ENCODE results near the gene ESRP2. TPM values are rescaled to one million over a fixed set of nuclear protein-coding genes. Genes with fewer than 3 reads are reported as not detected.

The ESRP2 gene
- total and polyA plus RNA-seq, 2 donors (not counting 3 experiments of a cell fraction or from before 2014, with no cell fraction given), result 0.57 to 0.66 TPM

GRCh38 chr16:68264128-68265077, 28.5 kb upstream of the ESRP2 start, which contains the start of gene SLC7A6:
SLC7A6 (plus strand) TSS chr16:68264526; CDS start chr16:68274727, 10,201 bp downstream.
- peak within 1 kb of the TSS; percentile 79 for H3K4me2 ChIP-seq (ENCODE audit: insufficient read depth, low read length)
- peak within 1 kb of the TSS; percentile 91 for H3K9ac ChIP-seq (replicated peaks; ENCODE audit: extremely low read depth, insufficient read depth, low read length)
- TF ChIP-seq CTCF (IDR thresholded peaks at IDR 0.05; ENCODE audit: extremely low read depth in 1 of 2, insufficient read depth in 1 of 2, low read depth in 1 of 2, low read length in 2 of 2), result peak; percentile 81 to 84
- peak; percentile 79 for TF ChIP-seq POLR2AphosphoS5 (IDR thresholded peaks at IDR 0.05; ENCODE audit: insufficient read depth, low read depth, low read length)
- TF ChIP-seq MAX (IDR thresholded peaks at IDR 0.05; ENCODE audit: insufficient read depth, insufficient read length), result no peak
- no peak for TF ChIP-seq GATA2 (IDR thresholded peaks at IDR 0.05; ENCODE audit: insufficient read depth, insufficient read length, low read depth, low read length)
- TF ChIP-seq POLR2A (IDR thresholded peaks at IDR 0.05; ENCODE audit: low read depth, low read length), result peak; percentile 68
- no peak for TF ChIP-seq EZH2 (IDR thresholded peaks at IDR 0.05; ENCODE audit: borderline replicate concordance, low read depth, low read length, severe bottlenecking)
- peak within 1 kb of the TSS; percentile 44 to 69 (median 66) for H3K4me3 ChIP-seq (replicated peaks in 1 of 3; ENCODE audit: insufficient read depth in 1 of 3, low read depth in 1 of 3, low read length in 3 of 3)
- dilution Hi-C loops (cut with MboI; ENCODE audit: extremely low pct_ligation_motif_present, low sequenced_read_pairs), result no loop called here
- CTCF ChIA-PET, result interaction anchor here (0.7 to 6.3 kb wide), 23 partner anchors 8 to 170 kb away, joined by 3 to 212 read pairs (median 9); partner anchors contain the start of genes ESRP2, PLA2G15, PRMT7 and SLC7A6OS
- H3K36me3 ChIP-seq (ENCODE audit: control insufficient read depth in 2 of 2, extremely low read depth in 1 of 2, insufficient read depth in 2 of 2, low read length in 2 of 2), result peaks cover 0 to 11% of the 10 kb centered on the region in 2 experiments
- peak within 1 kb of the TSS; percentile 83 for H2AFZ ChIP-seq (ENCODE audit: low read depth, low read length)
- peaks cover 25% of the 10 kb centered on the region for H3K4me1 ChIP-seq (ENCODE audit: control insufficient read depth, extremely low read depth, insufficient read depth, low read length)
- no TSS peak for BruUV-seq (replicated peaks)
- H3K9me1 ChIP-seq (replicated peaks; ENCODE audit: control insufficient read depth, extremely low read depth, insufficient read depth, low read length), result no peaks in the 10 kb centered on the region
- H3K9me3 ChIP-seq (replicated peaks; ENCODE audit: control insufficient read depth, insufficient read depth, low read length), result no peaks in the 10 kb centered on the region
- FAIRE-seq, result no peak
- H3K79me2 ChIP-seq (ENCODE audit: control insufficient read depth, insufficient read depth, low read length), result peaks cover 49% of the 10 kb centered on the region
- H3K27me3 ChIP-seq (ENCODE audit: control insufficient read depth in 2 of 2, insufficient read depth in 2 of 2, low read length in 2 of 2), result no peaks in the 10 kb centered on the region
- no peaks in the 10 kb centered on the region for H4K20me1 ChIP-seq (replicated peaks; ENCODE audit: control insufficient read depth, extremely low read depth, insufficient read depth, low read length)
- H3K27ac ChIP-seq (ENCODE audit: insufficient read depth, low read depth, low read length), result peak within 1 kb of the TSS; percentile 91
- peak; percentile 78 for DNase-seq (ENCODE audit: low read depth, low spot score)
- intact Hi-C loops (cut with micrococcal nuclease), result loop anchor here (1.0 to 2.0 kb wide), 3 partner anchors 20 to 46 kb away; partner anchors contain the start of genes PLA2G15 and SLC7A6OS
- POLR2A ChIA-PET, result interaction anchor here (0.8 to 1.9 kb wide), 6 partner anchors 9 to 60 kb away, joined by 3 to 11 read pairs (median 4); partner anchors contain the start of genes PRMT7 and SLC7A6OS
